ENCODE data around the gene FIBP.

Gene FIBP

DNA sequence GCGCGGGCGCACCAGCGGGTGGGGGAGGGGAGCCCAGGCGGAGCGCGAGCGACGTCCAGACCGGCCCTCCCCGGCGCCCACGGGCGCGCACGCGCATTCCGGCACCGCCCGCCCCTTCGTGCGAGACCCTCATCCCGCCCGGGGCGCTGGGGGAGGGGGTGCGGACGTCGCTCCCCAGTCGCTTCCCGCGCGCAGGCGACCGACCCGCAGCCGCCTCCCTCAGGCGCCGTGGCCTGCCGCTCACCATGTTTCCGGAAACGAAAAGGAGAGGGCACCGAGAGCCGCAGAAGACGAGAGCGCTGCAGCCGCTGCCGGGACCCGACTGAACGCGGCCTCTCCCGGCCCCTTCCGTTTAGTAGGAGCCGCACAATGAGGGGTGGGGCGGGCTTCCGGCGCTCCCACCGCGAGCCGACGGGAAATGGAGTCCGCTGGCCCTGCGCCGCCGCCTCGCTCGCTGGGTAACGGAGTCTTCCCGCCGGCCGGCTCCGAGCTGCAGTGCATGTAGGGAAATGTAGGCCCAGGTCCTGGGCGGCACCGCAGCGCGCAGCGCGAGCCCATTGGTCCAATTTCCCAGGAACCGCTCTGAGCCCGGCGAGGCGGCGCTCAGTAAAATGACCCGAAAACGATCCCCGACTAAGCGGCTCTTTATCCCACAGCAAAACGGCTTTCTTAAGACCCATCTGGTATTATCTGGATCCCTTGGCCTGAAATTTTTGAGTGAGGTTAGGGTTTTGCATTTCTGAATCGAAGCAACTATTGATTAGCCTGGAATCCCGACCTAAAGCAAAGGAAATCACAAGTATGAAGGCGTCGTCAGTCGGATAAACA lies 30.2 kb downstream of the FIBP start, which contains the start of gene CFL1:
Gene CFL1, minus strand, starts transcription at position 328 of the 828 bp plus-strand sequence. Its CDS starts 81 bp downstream, at position 247.
- TF ChIP-seq GATA2 (IDR thresholded peaks at IDR 0.05; ENCODE audit: low read depth, low read length): no peak
- TF ChIP-seq GATA3 (IDR thresholded peaks at IDR 0.05; ENCODE audit: low read depth, low read length): no peak

DNA sequence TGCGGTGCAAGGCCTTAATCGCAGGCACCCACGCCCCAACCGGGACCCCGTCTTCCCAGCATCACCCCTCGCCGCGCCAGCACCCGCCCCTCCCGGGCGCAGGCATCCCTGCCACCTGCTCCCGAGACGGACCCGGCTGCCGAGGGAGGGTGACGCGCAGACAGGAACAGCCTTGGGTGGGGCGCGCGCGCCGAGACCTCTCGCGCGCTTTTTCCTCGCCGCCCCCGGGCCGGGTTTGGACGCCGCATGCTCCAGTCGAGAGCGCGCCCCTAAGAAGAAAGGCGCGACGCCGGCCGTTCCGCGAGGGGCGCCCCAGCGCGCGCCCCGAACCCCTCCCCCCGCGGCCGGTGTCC lies 30.8 kb downstream of the FIBP start:
- no peak for TF ChIP-seq GATA2 (IDR thresholded peaks at IDR 0.05; ENCODE audit: low read depth, low read length)
- no peak for TF ChIP-seq GATA3 (IDR thresholded peaks at IDR 0.05; ENCODE audit: low read depth, low read length)

DNA sequence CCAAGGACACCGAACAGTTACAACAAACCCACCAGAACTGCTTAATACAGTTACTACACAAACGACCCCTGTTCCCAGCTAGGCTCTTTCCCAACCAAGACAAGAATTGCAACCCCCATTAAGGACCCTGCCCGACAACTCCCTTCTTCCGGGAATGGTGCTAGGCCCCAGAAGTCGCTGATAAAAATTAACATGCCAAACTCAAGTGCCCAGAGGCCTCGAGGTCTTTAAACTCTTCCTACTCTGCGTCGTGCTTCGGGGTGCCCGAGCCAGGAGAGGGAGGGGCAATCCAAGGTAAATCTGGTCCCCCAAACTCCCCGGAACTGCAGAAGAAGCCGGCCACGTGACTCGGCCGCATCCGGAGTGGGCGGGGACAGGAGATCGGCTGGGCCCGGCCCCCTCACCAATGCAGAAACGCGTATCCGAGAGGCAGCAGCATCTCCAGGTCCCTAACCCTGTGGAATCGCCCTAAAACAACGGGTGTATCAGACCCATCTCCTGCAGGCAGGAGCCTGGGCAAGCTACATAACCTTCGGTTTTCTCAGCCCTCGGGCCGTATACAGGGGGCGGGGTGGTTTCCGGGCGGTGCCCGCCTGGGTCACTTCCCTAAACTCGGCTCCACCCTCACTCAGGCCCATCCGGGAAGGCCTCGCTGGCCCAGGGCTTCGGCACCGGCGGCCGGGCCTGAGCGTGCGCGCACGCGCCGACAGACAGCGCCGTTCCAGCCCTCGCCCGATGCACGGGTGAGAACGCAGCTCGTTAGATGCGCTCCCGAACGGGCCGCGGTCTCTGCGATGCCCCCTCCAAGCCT lies 31.4 kb downstream of the FIBP start:
- no peak for TF ChIP-seq GATA3 (IDR thresholded peaks at IDR 0.05; ENCODE audit: low read depth, low read length)
- TF ChIP-seq GATA2 (IDR thresholded peaks at IDR 0.05; ENCODE audit: low read depth, low read length): no peak

DNA sequence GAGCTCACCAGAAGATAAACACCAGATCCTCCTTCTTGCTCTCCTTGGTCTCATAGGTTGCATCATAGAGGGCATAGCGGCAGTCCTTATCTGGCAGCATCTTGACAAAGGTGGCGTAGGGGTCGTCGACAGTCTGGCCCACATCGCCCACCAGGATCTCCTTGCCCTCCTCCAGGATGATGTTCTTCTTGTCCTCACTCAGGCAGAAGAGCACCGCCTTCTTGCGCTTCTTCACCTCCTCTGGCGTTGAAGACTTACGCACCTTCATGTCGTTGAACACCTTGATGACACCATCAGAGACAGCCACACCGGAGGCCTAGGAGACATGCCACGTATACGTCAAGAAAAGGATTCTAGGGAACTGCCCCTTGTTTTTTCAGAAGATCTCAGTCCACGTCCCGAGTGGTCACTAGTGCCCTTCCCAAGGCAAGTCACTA lies 32.3 kb downstream of the FIBP start:
- TF ChIP-seq GATA2 (IDR thresholded peaks at IDR 0.05; ENCODE audit: low read depth, low read length) (no peak), GATA3 (IDR thresholded peaks at IDR 0.05; ENCODE audit: low read depth, low read length) (no peak)

DNA sequence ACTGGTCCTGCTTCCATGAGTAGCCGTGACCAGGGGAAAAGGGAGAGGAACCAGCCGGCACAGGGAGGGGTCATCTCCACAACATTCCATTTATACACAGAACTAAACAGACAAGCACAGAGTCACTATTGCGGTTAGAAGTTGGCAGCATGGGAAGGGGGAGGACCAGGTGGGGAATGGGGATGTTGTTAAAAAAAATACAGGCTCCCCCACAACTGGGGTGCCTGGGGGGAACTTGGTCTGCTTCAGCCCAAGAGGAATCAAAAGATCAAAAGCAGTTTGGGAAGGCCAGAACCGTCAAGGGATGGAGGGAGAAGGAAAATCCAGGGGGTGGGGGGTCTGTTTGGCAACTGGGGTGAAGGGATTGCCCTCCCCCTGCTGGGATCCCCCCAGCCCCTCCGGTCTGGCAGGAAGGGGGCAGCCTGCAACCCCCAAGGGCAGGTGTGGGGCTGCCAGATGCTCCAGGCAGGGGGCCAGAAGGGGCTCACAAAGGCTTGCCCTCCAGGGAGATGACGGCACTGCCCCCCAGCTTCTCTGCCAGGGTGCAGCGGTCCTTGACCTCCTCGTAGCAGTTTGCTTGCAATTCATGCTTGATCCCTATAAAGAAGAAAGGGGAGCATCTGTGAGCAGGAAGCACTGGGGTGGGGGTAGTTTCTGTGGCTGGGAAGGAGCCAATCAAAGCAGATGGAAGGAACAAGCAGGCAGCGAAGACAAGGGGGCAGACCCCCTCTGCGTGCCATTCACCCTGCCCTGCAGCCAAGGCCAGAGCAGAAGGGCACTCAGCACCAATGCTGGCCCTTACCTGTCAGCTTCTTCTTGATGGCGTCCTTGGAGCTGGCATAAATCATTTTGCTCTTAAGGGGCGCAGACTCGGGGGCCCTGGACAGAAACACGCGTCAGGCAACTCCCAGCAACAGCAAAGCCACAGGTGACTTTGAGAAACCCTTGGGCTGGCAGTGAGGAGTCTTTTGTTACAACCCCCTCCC lies 33.1 kb downstream of the FIBP start:
- no peak for TF ChIP-seq GATA3 (IDR thresholded peaks at IDR 0.05; ENCODE audit: low read depth, low read length)
- no peak for TF ChIP-seq GATA2 (IDR thresholded peaks at IDR 0.05; ENCODE audit: low read depth, low read length)

DNA sequence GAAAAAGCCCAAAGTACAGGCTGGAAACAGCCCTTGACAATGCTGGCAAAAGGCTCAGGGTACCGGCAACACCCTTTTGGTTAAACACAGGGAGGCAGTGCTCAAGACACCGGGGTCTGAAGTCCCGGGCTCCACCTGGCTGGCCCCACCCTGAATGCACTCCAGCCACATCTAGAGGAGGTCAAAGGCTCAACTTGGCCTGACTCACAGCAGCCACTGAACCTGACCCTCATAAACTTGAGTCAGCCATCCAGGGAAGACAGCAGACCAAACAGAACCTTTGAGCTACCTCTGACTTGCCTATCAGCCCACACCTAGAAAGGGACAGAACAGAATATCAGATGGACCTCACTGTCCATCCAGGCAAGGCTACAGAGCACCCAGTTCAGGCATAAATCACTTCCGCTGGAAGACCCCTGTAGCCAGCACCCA lies 34.1 kb downstream of the FIBP start:
- no peak for TF ChIP-seq GATA2 (IDR thresholded peaks at IDR 0.05; ENCODE audit: low read depth, low read length)
- no peak for TF ChIP-seq GATA3 (IDR thresholded peaks at IDR 0.05; ENCODE audit: low read depth, low read length)

DNA sequence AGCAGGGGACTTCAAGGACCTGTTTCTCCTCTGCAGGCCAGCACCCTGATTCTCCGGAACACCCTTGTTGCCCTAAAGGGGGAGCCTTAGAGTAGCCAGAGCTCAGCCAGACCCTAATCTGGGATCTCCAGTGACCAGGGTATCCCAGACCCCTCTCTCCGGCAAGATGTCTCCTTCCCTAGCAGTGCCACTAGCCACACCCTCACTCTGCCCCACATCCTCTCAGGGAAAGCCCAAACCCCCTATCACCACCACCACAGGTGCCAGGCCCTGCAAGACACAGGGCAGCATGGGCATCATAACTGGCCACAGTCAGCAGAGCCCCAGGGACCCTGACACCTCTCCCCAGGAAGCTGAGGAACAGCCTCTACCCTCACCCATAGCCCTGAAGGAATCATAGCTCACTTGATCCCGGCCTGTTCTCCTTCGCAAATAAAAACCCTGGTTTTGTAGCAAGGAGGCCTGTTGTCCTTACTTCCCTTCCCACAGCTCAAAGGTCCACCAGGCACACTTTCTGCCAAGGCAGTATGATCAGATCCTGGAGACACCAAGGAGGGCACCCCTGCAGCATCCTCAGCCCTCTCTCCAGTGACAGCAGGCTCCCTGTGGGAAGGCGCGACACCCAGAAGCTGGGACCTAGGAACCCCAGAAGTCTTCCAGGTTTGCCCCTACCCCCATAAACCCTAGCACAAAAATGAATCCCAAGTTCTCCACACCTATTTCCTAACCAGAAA lies 34.9 kb downstream of the FIBP start:
- TF ChIP-seq GATA2 (IDR thresholded peaks at IDR 0.05; ENCODE audit: low read depth, low read length) (no peak), GATA3 (IDR thresholded peaks at IDR 0.05; ENCODE audit: low read depth, low read length) (no peak)

DNA sequence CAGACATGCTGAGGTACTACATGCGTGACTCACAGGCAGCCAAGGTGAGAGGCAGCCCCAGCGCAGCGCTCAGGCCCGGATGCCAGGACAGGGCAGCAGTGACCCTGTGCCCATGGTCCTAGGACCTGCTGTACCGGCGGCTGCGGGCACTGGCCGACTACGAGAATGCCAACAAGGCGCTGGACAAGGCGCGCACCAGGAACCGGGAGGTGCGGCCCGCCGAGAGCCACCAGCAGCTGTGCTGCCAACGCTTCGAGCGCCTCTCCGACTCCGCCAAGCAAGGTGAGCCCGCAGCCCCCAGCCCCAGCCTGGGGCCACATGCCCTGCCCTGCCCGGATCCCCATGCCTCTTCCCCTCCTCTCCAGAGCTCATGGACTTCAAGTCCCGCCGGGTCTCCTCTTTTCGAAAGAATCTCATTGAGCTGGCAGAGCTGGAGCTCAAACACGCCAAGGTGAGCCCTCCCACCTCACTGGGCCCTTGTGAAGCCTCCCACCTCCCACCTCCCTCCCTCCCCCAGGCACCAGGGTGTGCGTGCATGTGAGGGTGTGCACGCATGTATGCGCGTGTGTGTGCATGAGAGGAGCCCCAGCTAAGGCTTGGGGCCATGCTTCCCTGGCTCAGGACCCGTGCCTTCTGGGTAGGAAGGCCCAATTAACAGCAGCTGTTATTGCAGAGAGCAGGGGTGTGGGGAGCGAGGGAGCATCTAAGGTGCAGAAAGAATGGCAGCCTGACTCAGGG lies 35.6 kb downstream of the FIBP start:
- TF ChIP-seq GATA3 (IDR thresholded peaks at IDR 0.05; ENCODE audit: low read depth, low read length) (no peak), GATA2 (IDR thresholded peaks at IDR 0.05; ENCODE audit: low read depth, low read length) (no peak)

DNA sequence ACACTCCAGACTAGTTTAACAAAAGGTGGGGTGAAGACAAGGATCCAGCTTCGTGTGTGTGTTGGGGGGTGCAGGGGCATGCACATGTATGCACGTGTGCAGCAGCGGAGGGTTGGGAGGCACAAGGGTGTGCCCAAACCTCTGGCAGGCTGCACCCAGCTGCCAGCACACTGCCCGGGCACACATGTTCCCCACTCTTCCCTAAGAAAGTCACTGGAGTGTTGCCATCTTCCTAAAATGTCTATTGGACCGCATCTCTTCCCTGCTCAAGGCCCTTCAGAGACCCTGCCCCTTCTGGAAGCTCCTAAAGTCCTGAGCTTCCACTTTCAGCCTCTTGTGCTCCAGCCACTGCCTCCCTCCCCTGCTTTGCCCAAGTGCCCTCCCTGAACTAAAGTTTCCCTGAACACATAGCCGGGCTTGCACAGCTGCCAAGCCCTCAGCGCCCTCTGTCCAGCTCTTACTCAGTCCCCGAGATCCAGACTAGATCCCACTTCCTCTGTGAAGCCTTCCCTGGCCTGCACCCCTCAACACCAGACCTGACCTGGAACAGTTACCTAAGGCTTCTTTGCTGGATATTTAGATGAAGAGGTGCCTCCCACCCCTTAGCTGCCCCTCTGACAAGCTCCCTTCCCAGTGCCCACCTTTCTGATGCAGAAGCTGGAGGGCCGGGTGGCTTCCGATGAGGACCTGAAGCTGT lies 36.3 kb downstream of the FIBP start:
- TF ChIP-seq GATA2 (IDR thresholded peaks at IDR 0.05; ENCODE audit: low read depth, low read length) (no peak), GATA3 (IDR thresholded peaks at IDR 0.05; ENCODE audit: low read depth, low read length) (no peak)

DNA sequence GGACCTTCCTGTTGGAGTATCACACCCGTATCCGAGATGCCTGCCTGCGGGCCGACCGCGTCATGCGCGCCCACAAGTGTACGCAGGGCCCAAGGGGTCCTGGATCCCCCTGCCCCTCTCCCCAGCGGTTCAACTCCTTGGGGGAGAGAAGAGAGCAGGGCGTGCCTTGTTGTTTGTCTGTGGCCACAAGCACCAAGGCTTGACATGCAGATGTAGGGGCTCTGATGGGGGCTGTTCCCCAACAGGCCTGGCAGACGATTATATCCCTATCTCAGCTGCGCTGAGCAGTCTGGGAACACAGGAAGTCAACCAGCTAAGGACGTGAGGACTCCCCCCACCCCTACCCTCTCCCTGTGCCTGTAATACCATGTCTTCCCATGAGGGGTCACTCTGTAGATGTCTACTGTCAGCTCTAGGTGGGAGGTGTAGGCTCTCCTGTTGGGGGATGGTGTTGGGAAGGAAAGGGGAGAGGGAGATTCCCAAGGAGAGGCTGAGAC lies 37.1 kb downstream of the FIBP start:
- TF ChIP-seq GATA3 (IDR thresholded peaks at IDR 0.05; ENCODE audit: low read depth, low read length): no peak
- no peak for TF ChIP-seq GATA2 (IDR thresholded peaks at IDR 0.05; ENCODE audit: low read depth, low read length)

DNA sequence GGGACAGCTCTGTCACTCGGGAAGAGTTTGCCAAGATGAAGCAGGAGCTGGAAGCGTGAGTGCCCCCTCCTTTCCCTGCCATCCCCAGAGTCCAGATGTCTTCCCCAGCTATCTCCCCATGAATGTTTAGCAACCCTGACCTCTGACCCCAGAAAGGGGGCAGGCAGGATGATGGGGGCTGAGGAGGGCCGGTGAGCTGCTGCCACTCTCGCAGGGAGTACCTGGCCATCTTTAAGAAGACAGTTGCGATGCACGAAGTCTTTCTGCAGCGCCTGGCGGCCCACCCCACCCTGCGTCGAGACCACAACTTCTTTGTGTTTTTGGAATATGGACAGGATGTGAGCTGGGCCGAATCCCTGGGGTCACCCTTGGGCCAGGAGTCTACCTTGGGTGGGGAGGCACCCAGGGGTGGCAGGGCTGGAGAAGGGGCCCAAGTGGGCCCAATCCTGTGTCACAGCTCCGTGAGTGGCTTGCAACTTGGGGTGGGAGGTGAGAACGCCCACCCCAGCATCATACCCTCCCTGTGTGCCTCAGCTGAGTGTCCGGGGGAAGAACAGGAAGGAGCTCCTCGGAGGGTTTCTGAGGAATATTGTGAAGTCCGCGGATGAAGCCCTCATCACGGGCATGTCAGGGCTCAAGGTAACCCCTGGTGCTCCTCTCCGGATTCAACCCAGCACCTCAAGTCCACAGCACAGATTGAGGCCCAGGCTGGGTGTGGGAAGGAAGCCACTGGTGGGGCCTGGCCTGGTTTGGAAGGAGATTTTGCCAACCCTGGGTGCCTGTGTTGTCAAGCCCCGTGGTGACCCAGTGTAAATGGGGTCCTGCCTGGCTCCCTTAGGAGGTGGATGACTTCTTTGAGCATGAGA lies 37.8 kb downstream of the FIBP start:
- TF ChIP-seq GATA3 (IDR thresholded peaks at IDR 0.05; ENCODE audit: low read depth, low read length) (no peak), GATA2 (IDR thresholded peaks at IDR 0.05; ENCODE audit: low read depth, low read length) (no peak)

All from SH-SY5Y (cell line).